GM23338 (cell line): ENCODE results near the gene CCDC12. TPM values are rescaled to one million over a fixed set of nuclear protein-coding genes. Genes with fewer than 3 reads are reported as not detected.

Source experiments
- ATAC-seq: fragments of 200-7000 bp; cut with Tn5 transposase; 3 replicates; pipeline ENCODE4 v1.9.1; 2020
- DNase-seq: peaks from one replicate; pipeline ENCODE4 v3.0.0-alpha.2; 2015; ENCODE audit warnings: low spot score
- H2AFZ ChIP-seq: fragments of 200-600 bp; sonication (generic); 2 replicates; pipeline ENCODE4 v1.8.0; 2016; ENCODE audit warnings: antibody characterized with exemption, mild to moderate bottlenecking, moderate library complexity
- H3F3A ChIP-seq: fragments of 200-600 bp; sonication (generic); replicated peaks from 2 replicates; pipeline ENCODE4 v1.8.0; 2017; ENCODE audit warnings: antibody characterized with exemption, mixed run types, low read depth
- H3K27ac ChIP-seq: fragments of 200-600 bp; sonication (generic); 2 replicates; pipeline ENCODE4 v1.6.1; 2016; ENCODE audit warnings: low read depth
- H3K27me3 ChIP-seq: fragments of 200-600 bp; sonication (generic); 2 replicates; pipeline ENCODE4 v1.8.0; 2016; ENCODE audit warnings: mild to moderate bottlenecking, mixed run types, moderate library complexity; ENCODE audit not compliant: insufficient read depth
- H3K36me3 ChIP-seq: fragments of 200-600 bp; sonication (generic); 2 replicates; pipeline ENCODE4 v1.8.0; 2016; ENCODE audit warnings: mild to moderate bottlenecking; ENCODE audit not compliant: insufficient read depth
- H3K4me1 ChIP-seq: fragments of 200-600 bp; sonication (generic); 2 replicates; pipeline ENCODE4 v1.8.0; 2016; ENCODE audit warnings: mild to moderate bottlenecking, moderate library complexity; ENCODE audit not compliant: insufficient read depth
- H3K4me2 ChIP-seq: fragments of 200-600 bp; sonication (generic); 2 replicates; pipeline ENCODE4 v1.7.1; 2017; ENCODE audit warnings: mixed run types
- H3K4me3 ChIP-seq: fragments of 200-600 bp; sonication (generic); 2 replicates; pipeline ENCODE4 v1.6.1; 2016; ENCODE audit warnings: mixed run types
- H3K79me2 ChIP-seq: fragments of 200-600 bp; sonication (generic); replicated peaks from 2 replicates; pipeline ENCODE4 v1.8.0; 2017; ENCODE audit warnings: mild to moderate bottlenecking; ENCODE audit not compliant: insufficient read depth
- H3K9me2 ChIP-seq: fragments of 200-600 bp; sonication (generic); 2 replicates; pipeline ENCODE4 v1.8.0; 2017; ENCODE audit not compliant: insufficient read depth
- H4K20me1 ChIP-seq: fragments of 200-600 bp; sonication (generic); replicated peaks from 2 replicates; pipeline ENCODE4 v1.8.0; 2017; ENCODE audit warnings: mild to moderate bottlenecking; ENCODE audit not compliant: insufficient read depth
- H3K27ac Mint-ChIP-seq: 2 replicates; pipeline ENCODE4 v1.8.0; 2020; ENCODE audit warnings: inconsistent platforms, mild to moderate bottlenecking, moderate library complexity, mixed read lengths
- H3K27me3 Mint-ChIP-seq: 3 replicates; pipeline ENCODE4 v1.8.0; 2022; ENCODE audit warnings: low read depth, mild to moderate bottlenecking, moderate library complexity, mixed read lengths, inconsistent platforms; ENCODE audit not compliant: insufficient read depth, poor library complexity
- H3K36me3 Mint-ChIP-seq: 3 replicates; pipeline ENCODE4 v1.8.0; 2021; ENCODE audit warnings: low read depth, mild to moderate bottlenecking, inconsistent platforms, moderate library complexity, mixed read lengths
- H3K4me1 Mint-ChIP-seq: 3 replicates; pipeline ENCODE4 v1.8.0; 2020; ENCODE audit warnings: mild to moderate bottlenecking, inconsistent platforms, mixed read lengths
- H3K4me3 Mint-ChIP-seq: 3 replicates; pipeline ENCODE4 v1.8.0; 2021; ENCODE audit warnings: moderate library complexity, mild to moderate bottlenecking, inconsistent platforms, mixed read lengths
- H3K9me3 Mint-ChIP-seq: 3 replicates; pipeline ENCODE4 v1.8.0; 2020; ENCODE audit warnings: moderate library complexity, mild to moderate bottlenecking, inconsistent platforms, mixed read lengths
- CREB1 ChIP-seq: fragments of 250-450 bp; sonication (Bioruptor Pico); IDR thresholded peaks from 2 replicates; pipeline ENCODE4 v1.5.0; 2020; ENCODE audit warnings: low read depth, mild to moderate bottlenecking, moderate library complexity
- EZH2 ChIP-seq: fragments of 200-600 bp; sonication (generic); IDR thresholded peaks from one replicate; pipeline ENCODE4 v1.8.0; 2017; ENCODE audit warnings: antibody characterized with exemption, mild to moderate bottlenecking, low read depth; ENCODE audit not compliant: unreplicated experiment
- EZH2phosphoT487 ChIP-seq: fragments of 200-600 bp; sonication (generic); IDR thresholded peaks from one replicate; pipeline ENCODE4 v1.8.1; 2018; ENCODE audit warnings: antibody characterized with exemption; ENCODE audit not compliant: unreplicated experiment
- JUNB ChIP-seq: IDR thresholded peaks from one replicate; pipeline ENCODE4 v1.6.1; 2016; ENCODE audit warnings: antibody characterized with exemption; ENCODE audit not compliant: unreplicated experiment
- NANOG ChIP-seq: IDR thresholded peaks from 2 replicates; pipeline ENCODE4 v1.6.1; 2016; ENCODE audit warnings: antibody characterized with exemption, borderline replicate concordance
- POLR2AphosphoS5 ChIP-seq: IDR thresholded peaks from 2 replicates; pipeline ENCODE4 v1.6.1; 2016; ENCODE audit warnings: antibody characterized with exemption, low read depth
- STAT1 ChIP-seq: IDR thresholded peaks from one replicate; pipeline ENCODE4 v1.6.1; 2016; ENCODE audit warnings: antibody characterized with exemption; ENCODE audit not compliant: unreplicated experiment
- ZNF114 ChIP-seq: fragments of 250-450 bp; sonication (Bioruptor Pico); IDR thresholded peaks from 2 replicates; pipeline ENCODE4 v1.5.0; 2020; ENCODE audit warnings: mild to moderate bottlenecking, moderate library complexity
- ZNF331 ChIP-seq: fragments of 250-450 bp; sonication (Bioruptor Pico); IDR thresholded peaks from 2 replicates; pipeline ENCODE4 v1.5.0; 2020; ENCODE audit warnings: low read depth, mild to moderate bottlenecking, moderate library complexity
- polyA plus RNA-seq: library from polyadenylated mRNA; unstranded; fragments of >200 nt; fragmentation: Nextera tagmentation; extraction: Ambion mirVana; gene quantifications from 2 replicates; pipeline ENCODE4 v1.2.1, GENCODE V29; 2016
- total RNA-seq: library from RNA; depleted of rRNA; stranded (reverse); fragments of >200 nt; shearing (Covaris generic); gene quantifications from 2 replicates; pipeline ENCODE4 v1.2.3, GENCODE V29; 2014
- TF ChIP-seq, protein P1 (sequence below): fragments of 250-450 bp; sonication (Bioruptor Pico); IDR thresholded peaks from 2 replicates; pipeline ENCODE4 v1.5.0; 2020; ENCODE audit warnings: mild to moderate bottlenecking, moderate library complexity
- TF ChIP-seq, protein P2 (sequence below), 2 experiments: fragments of 200-600 bp in 1 of 2; sonication (generic) in 1 of 2; conservative IDR thresholded peaks; 2 replicates each; pipeline versions ENCODE4 v1.5.1 to v1.6.1; 2016 to 2017; ENCODE audit warnings: antibody characterized with exemption in 2 of 2, low read depth in 2 of 2, mild to moderate bottlenecking in 2 of 2, moderate library complexity in 1 of 2
- TF ChIP-seq, protein P3 (sequence below): IDR thresholded peaks from one replicate; pipeline ENCODE4 v1.6.1; 2018; ENCODE audit warnings: antibody characterized with exemption; ENCODE audit not compliant: unreplicated experiment
- TF ChIP-seq, protein P4 (sequence below): IDR thresholded peaks from 2 replicates; pipeline ENCODE4 v1.6.1; 2016; ENCODE audit warnings: antibody characterized with exemption

CCDC12 gene
- total and polyA plus RNA-seq, 2 experiments from 2014 or later: 42.9 to 133 TPM

DNA sequence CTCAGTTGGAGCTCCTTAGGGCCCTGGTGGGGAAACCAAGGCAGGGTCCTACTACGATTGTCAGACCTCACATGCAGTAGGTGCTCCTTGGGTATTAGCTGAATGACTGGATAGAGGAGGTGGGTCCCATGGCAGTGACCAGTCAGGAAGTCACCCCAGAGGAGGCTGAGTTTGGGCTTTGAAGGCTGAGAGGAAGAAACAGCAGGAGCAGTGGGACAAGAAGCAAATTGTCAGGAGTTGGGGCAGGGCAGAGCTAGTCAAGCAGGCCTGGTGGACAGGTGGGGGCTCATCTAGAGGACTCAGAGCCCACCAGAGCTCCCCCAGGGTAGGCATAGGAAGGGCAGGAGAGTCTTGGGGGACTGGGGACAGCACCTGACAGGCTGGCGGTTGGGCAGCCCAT lies 6.0 kb upstream of the CCDC12 start:
- Histone ChIP-seq H3K36me3 (no peaks in the 10 kb centered on the region), H3F3A (peaks cover 4% of the 10 kb centered on the region; the same call in 1 of the 2 replicates), H3K4me1 (peaks cover 17% of the 10 kb centered on the region), H3K79me2 (0 out of 2 replicates have a peak, but pooled peaks cover 4% of the 10 kb centered on the region), H3K27ac (no peak overlapping the region), H4K20me1 (peaks cover 5% of the 10 kb centered on the region), H3K4me3 (peak overlapping the region; percentile 45; the same call in 1 of the 2 replicates), H3K27me3 (0 out of 2 replicates have a peak, but pooled peaks cover 5% of the 10 kb centered on the region), H3K9me2 (0 out of 2 replicates have a peak, but pooled peaks cover 4% of the 10 kb centered on the region), H2AFZ (no peak overlapping the region), H3K4me2 (no peak overlapping the region; the same call in 1 of the 2 replicates)
- Mint-ChIP-seq H3K4me3 (no peak overlapping the region; the same call in 2 of the 3 replicates), H3K9me3 (peaks cover 3% of the 10 kb centered on the region; the same call in 1 of the 3 replicates), H3K36me3 (no peaks in the 10 kb centered on the region; the same call in 2 of the 3 replicates), H3K27ac (no peak overlapping the region), H3K27me3 (peaks cover 27% of the 10 kb centered on the region), H3K4me1 (peaks cover 43% of the 10 kb centered on the region)
- no peak for TF ChIP-seq ZNF114 (CRISPR knock-in tag)
- TF ChIP-seq NANOG: no peak
- no peak for TF ChIP-seq CREB1
- no peak for TF ChIP-seq JUNB
- no peak for TF ChIP-seq STAT1
- no peak for TF ChIP-seq EZH2phosphoT487
- TF ChIP-seq, protein P1, sequence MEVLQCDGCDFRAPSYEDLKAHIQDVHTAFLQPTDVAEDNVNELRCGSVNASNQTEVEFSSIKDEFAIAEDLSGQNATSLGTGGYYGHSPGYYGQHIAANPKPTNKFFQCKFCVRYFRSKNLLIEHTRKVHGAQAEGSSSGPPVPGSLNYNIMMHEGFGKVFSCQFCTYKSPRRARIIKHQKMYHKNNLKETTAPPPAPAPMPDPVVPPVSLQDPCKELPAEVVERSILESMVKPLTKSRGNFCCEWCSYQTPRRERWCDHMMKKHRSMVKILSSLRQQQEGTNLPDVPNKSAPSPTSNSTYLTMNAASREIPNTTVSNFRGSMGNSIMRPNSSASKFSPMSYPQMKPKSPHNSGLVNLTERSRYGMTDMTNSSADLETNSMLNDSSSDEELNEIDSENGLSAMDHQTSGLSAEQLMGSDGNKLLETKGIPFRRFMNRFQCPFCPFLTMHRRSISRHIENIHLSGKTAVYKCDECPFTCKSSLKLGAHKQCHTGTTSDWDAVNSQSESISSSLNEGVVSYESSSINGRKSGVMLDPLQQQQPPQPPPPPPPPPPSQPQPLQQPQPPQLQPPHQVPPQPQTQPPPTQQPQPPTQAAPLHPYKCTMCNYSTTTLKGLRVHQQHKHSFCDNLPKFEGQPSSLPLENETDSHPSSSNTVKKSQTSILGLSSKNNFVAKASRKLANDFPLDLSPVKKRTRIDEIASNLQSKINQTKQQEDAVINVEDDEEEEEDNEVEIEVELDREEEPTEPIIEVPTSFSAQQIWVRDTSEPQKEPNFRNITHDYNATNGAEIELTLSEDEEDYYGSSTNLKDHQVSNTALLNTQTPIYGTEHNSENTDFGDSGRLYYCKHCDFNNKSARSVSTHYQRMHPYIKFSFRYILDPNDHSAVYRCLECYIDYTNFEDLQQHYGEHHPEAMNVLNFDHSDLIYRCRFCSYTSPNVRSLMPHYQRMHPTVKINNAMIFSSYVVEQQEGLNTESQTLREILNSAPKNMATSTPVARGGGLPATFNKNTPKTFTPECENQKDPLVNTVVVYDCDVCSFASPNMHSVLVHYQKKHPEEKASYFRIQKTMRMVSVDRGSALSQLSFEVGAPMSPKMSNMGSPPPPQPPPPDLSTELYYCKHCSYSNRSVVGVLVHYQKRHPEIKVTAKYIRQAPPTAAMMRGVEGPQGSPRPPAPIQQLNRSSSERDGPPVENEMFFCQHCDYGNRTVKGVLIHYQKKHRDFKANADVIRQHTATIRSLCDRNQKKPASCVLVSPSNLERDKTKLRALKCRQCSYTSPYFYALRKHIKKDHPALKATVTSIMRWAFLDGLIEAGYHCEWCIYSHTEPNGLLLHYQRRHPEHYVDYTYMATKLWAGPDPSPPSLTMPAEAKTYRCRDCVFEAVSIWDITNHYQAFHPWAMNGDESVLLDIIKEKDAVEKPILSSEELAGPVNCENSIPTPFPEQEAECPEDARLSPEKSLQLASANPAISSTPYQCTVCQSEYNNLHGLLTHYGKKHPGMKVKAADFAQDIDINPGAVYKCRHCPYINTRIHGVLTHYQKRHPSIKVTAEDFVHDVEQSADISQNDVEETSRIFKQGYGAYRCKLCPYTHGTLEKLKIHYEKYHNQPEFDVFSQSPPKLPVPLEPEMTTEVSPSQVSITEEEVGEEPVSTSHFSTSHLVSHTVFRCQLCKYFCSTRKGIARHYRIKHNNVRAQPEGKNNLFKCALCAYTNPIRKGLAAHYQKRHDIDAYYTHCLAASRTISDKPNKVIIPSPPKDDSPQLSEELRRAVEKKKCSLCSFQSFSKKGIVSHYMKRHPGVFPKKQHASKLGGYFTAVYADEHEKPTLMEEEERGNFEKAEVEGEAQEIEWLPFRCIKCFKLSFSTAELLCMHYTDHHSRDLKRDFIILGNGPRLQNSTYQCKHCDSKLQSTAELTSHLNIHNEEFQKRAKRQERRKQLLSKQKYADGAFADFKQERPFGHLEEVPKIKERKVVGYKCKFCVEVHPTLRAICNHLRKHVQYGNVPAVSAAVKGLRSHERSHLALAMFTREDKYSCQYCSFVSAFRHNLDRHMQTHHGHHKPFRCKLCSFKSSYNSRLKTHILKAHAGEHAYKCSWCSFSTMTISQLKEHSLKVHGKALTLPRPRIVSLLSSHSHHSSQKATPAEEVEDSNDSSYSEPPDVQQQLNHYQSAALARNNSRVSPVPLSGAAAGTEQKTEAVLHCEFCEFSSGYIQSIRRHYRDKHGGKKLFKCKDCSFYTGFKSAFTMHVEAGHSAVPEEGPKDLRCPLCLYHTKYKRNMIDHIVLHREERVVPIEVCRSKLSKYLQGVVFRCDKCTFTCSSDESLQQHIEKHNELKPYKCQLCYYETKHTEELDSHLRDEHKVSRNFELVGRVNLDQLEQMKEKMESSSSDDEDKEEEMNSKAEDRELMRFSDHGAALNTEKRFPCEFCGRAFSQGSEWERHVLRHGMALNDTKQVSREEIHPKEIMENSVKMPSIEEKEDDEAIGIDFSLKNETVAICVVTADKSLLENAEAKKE (CRISPR knock-in tag): no peak
- TF ChIP-seq EZH2: no peak
- TF ChIP-seq, protein P2, sequence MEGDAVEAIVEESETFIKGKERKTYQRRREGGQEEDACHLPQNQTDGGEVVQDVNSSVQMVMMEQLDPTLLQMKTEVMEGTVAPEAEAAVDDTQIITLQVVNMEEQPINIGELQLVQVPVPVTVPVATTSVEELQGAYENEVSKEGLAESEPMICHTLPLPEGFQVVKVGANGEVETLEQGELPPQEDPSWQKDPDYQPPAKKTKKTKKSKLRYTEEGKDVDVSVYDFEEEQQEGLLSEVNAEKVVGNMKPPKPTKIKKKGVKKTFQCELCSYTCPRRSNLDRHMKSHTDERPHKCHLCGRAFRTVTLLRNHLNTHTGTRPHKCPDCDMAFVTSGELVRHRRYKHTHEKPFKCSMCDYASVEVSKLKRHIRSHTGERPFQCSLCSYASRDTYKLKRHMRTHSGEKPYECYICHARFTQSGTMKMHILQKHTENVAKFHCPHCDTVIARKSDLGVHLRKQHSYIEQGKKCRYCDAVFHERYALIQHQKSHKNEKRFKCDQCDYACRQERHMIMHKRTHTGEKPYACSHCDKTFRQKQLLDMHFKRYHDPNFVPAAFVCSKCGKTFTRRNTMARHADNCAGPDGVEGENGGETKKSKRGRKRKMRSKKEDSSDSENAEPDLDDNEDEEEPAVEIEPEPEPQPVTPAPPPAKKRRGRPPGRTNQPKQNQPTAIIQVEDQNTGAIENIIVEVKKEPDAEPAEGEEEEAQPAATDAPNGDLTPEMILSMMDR (conservative IDR thresholded peaks at IDR 0.05; ENCODE audit: low read depth in 2 of 2): no peak
- no peak for TF ChIP-seq ZNF331 (CRISPR knock-in tag)
- TF ChIP-seq, protein P3, sequence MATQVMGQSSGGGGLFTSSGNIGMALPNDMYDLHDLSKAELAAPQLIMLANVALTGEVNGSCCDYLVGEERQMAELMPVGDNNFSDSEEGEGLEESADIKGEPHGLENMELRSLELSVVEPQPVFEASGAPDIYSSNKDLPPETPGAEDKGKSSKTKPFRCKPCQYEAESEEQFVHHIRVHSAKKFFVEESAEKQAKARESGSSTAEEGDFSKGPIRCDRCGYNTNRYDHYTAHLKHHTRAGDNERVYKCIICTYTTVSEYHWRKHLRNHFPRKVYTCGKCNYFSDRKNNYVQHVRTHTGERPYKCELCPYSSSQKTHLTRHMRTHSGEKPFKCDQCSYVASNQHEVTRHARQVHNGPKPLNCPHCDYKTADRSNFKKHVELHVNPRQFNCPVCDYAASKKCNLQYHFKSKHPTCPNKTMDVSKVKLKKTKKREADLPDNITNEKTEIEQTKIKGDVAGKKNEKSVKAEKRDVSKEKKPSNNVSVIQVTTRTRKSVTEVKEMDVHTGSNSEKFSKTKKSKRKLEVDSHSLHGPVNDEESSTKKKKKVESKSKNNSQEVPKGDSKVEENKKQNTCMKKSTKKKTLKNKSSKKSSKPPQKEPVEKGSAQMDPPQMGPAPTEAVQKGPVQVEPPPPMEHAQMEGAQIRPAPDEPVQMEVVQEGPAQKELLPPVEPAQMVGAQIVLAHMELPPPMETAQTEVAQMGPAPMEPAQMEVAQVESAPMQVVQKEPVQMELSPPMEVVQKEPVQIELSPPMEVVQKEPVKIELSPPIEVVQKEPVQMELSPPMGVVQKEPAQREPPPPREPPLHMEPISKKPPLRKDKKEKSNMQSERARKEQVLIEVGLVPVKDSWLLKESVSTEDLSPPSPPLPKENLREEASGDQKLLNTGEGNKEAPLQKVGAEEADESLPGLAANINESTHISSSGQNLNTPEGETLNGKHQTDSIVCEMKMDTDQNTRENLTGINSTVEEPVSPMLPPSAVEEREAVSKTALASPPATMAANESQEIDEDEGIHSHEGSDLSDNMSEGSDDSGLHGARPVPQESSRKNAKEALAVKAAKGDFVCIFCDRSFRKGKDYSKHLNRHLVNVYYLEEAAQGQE: no peak
- TF ChIP-seq POLR2AphosphoS5: no peak
- TF ChIP-seq, protein P4, sequence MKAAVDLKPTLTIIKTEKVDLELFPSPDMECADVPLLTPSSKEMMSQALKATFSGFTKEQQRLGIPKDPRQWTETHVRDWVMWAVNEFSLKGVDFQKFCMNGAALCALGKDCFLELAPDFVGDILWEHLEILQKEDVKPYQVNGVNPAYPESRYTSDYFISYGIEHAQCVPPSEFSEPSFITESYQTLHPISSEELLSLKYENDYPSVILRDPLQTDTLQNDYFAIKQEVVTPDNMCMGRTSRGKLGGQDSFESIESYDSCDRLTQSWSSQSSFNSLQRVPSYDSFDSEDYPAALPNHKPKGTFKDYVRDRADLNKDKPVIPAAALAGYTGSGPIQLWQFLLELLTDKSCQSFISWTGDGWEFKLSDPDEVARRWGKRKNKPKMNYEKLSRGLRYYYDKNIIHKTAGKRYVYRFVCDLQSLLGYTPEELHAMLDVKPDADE: no peak
- ATAC-seq (no peak), DNase-seq (no peak)
